GM12878 (cell line): ENCODE results near the gene KCNN1. TPM values are rescaled to one million over a fixed set of nuclear protein-coding genes. Genes with fewer than 3 reads are reported as not detected.

Experiments used
- CREM ChIP-seq: IDR thresholded peaks from 2 replicates; pipeline ENCODE4 v1.6.1; 2014; ENCODE audit warnings: antibody characterized with exemption, low read depth
- ESRRA ChIP-seq: IDR thresholded peaks from 2 replicates; pipeline ENCODE4 v1.6.1; 2012; ENCODE audit warnings: mild to moderate bottlenecking, low read length, improper control_type of control experiment
- KAT2A ChIP-seq: conservative IDR thresholded peaks from 2 replicates; pipeline ENCODE4 v1.6.1; 2011; ENCODE audit warnings: low read depth, low read length; ENCODE audit not compliant: control insufficient read depth
- MYC ChIP-seq: IDR thresholded peaks from 2 replicates; pipeline ENCODE4 v1.6.1; 2011; ENCODE audit warnings: mild to moderate bottlenecking, low read length, moderate library complexity, inconsistent platforms; ENCODE audit not compliant: insufficient read depth, insufficient replicate concordance, insufficient read length, severe bottlenecking
- PAX5 ChIP-seq: IDR thresholded peaks from 2 replicates; pipeline ENCODE4 v1.6.1; 2011; ENCODE audit warnings: low read depth, low read length, borderline replicate concordance
- RBBP5 ChIP-seq: fragments of 200-600 bp; sonication (generic); conservative IDR thresholded peaks from 2 replicates; pipeline ENCODE4 v1.6.1; 2016
- SMC3 ChIP-seq: IDR thresholded peaks from 2 replicates; pipeline ENCODE4 v1.6.1; 2011; ENCODE audit warnings: low read length, improper control_type of control experiment, borderline replicate concordance
- ZBED1 ChIP-seq: IDR thresholded peaks from 2 replicates; pipeline ENCODE4 v1.6.1; 2016; ENCODE audit warnings: borderline replicate concordance
- ZNF384 ChIP-seq: IDR thresholded peaks from 2 replicates; pipeline ENCODE4 v1.6.1; 2012; ENCODE audit warnings: low read depth, mild to moderate bottlenecking, low read length, improper control_type of control experiment, borderline replicate concordance
- polyA plus RNA-seq, 11 experiments: library from polyadenylated mRNA; depleted of rRNA in 4 of 11; unstranded in 6 of 11; stranded (reverse) in 5 of 11; fragments of >200 nt; fragmentation: Nextera tagmentation in 4 of 11; fragmentation: Illumina TruSeq in 1 of 11; extraction: Ambion mirVana in 4 of 11; extraction: Trizol in 1 of 11; gene quantifications; 1 replicate in 1 of 11; 2 replicates in 10 of 11; pipeline versions ENCODE4 v1.2.1 to v1.2.3, GENCODE V29; 2011 to 2016; ENCODE audit warnings: inconsistent platforms in 2 of 11, missing spikeins in 2 of 11, low read depth in 1 of 11
- total RNA-seq, 4 experiments: library from RNA; depleted of rRNA in 3 of 4; stranded (reverse); fragments of >200 nt in 3 of 4; fragmentation: Illumina TruSeq in 1 of 4; extraction: Trizol in 1 of 4; gene quantifications; 2 replicates each; pipeline versions ENCODE4 v1.2.1 to v1.2.3, GENCODE V29; 2013 to 2021
- TF ChIP-seq, protein P1 (sequence below): fragments of 450-650 bp; IDR thresholded peaks from 2 replicates; pipeline ENCODE4 v1.6.1; 2017; ENCODE audit warnings: borderline replicate concordance
- TF ChIP-seq, protein P2 (sequence below): IDR thresholded peaks from 2 replicates; pipeline ENCODE4 v1.6.1; 2012; ENCODE audit warnings: low read length, inconsistent platforms
- TF ChIP-seq, protein P3 (sequence below): fragments of 450-650 bp; IDR thresholded peaks from 2 replicates; pipeline ENCODE4 v1.6.1; 2017; ENCODE audit warnings: mild to moderate bottlenecking, moderate library complexity
- TF ChIP-seq, protein P4 (sequence below): fragments of 450-650 bp; formaldehyde crosslinking; IDR thresholded peaks from 2 replicates; pipeline ENCODE4 v1.4.0; 2020; ENCODE audit warnings: mild to moderate bottlenecking, moderate library complexity
- TF ChIP-seq, protein P5 (sequence below): fragments of 150-350 bp; IDR thresholded peaks from 2 replicates; pipeline ENCODE4 v1.6.1; 2016; ENCODE audit warnings: low read depth, low read length

Gene KCNN1
- total and polyA plus RNA-seq, 10 of the 15 experiments (the other 5 are each of a cell fraction or from before 2014, with no cell fraction given), result 0.02 to 0.95 (median 0.16) TPM; not detected in 1

DNA sequence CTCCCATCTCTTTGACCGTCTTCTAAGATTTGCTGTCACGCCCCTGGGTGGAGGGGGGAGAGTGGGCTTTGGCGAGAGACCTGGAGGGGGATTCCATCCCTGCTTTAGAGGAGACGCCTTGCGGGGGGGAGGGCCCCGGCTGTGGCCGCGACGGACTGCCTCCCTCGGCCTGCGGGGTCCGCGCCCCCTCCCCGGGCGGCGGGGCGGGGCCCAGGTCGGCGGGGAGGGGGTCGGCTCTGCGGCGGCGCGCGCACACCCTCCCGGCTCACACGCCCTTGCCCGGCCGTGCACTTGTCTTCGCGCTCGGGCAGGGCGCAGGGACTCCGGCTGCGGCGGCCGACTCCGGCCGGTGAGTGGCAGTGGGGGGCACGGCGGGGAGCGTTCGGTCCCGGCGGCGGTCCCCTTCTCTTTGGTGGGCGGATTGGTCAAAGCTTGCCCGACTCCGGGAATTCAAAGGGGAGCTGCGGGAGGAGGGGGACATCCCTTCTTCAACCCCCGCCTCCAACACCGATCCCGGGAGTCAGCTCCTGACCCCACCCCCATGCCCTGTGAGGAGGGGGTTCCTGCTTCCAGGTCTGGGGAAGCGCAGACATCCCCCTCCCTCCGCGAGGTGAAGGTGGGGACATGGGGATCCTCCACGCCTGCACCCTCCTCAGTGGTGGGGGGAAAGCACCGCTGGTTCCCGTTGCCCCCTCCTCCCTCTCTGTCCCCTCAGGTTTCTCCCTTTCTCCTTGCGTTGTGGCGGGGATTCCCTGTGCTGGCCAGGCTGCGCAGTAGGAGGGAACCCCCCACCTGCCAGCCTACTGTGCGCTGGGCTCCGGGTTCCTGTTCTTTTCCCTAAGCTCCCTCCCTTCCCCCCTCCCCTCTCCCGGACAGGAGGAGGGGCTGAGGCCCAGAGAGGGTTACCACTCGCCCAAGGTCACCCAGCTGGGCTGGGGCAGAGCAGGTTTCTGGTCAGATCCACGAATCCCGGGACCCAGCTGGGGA lies 14.6 kb upstream of the KCNN1 start (continued):
- TF ChIP-seq MYC (no peak), KAT2A (no peak), ESRRA (no peak), RBBP5 (no peak), ZNF384 (no peak), ZBED1 (no peak), CREM (no peak), PAX5 (no peak), SMC3 (no peak)
- TF ChIP-seq, protein P1, sequence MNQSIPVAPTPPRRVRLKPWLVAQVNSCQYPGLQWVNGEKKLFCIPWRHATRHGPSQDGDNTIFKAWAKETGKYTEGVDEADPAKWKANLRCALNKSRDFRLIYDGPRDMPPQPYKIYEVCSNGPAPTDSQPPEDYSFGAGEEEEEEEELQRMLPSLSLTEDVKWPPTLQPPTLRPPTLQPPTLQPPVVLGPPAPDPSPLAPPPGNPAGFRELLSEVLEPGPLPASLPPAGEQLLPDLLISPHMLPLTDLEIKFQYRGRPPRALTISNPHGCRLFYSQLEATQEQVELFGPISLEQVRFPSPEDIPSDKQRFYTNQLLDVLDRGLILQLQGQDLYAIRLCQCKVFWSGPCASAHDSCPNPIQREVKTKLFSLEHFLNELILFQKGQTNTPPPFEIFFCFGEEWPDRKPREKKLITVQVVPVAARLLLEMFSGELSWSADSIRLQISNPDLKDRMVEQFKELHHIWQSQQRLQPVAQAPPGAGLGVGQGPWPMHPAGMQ, result no peak
- TF ChIP-seq, protein P2, sequence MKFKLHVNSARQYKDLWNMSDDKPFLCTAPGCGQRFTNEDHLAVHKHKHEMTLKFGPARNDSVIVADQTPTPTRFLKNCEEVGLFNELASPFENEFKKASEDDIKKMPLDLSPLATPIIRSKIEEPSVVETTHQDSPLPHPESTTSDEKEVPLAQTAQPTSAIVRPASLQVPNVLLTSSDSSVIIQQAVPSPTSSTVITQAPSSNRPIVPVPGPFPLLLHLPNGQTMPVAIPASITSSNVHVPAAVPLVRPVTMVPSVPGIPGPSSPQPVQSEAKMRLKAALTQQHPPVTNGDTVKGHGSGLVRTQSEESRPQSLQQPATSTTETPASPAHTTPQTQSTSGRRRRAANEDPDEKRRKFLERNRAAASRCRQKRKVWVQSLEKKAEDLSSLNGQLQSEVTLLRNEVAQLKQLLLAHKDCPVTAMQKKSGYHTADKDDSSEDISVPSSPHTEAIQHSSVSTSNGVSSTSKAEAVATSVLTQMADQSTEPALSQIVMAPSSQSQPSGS, result no peak
- TF ChIP-seq, protein P3, sequence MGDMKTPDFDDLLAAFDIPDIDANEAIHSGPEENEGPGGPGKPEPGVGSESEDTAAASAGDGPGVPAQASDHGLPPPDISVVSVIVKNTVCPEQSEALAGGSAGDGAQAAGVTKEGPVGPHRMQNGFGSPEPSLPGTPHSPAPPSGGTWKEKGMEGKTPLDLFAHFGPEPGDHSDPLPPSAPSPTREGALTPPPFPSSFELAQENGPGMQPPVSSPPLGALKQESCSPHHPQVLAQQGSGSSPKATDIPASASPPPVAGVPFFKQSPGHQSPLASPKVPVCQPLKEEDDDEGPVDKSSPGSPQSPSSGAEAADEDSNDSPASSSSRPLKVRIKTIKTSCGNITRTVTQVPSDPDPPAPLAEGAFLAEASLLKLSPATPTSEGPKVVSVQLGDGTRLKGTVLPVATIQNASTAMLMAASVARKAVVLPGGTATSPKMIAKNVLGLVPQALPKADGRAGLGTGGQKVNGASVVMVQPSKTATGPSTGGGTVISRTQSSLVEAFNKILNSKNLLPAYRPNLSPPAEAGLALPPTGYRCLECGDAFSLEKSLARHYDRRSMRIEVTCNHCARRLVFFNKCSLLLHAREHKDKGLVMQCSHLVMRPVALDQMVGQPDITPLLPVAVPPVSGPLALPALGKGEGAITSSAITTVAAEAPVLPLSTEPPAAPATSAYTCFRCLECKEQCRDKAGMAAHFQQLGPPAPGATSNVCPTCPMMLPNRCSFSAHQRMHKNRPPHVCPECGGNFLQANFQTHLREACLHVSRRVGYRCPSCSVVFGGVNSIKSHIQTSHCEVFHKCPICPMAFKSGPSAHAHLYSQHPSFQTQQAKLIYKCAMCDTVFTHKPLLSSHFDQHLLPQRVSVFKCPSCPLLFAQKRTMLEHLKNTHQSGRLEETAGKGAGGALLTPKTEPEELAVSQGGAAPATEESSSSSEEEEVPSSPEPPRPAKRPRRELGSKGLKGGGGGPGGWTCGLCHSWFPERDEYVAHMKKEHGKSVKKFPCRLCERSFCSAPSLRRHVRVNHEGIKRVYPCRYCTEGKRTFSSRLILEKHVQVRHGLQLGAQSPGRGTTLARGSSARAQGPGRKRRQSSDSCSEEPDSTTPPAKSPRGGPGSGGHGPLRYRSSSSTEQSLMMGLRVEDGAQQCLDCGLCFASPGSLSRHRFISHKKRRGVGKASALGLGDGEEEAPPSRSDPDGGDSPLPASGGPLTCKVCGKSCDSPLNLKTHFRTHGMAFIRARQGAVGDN, result 0 out of 2 replicates have a peak, but pooled peaks have one; percentile 55
- TF ChIP-seq, protein P4, sequence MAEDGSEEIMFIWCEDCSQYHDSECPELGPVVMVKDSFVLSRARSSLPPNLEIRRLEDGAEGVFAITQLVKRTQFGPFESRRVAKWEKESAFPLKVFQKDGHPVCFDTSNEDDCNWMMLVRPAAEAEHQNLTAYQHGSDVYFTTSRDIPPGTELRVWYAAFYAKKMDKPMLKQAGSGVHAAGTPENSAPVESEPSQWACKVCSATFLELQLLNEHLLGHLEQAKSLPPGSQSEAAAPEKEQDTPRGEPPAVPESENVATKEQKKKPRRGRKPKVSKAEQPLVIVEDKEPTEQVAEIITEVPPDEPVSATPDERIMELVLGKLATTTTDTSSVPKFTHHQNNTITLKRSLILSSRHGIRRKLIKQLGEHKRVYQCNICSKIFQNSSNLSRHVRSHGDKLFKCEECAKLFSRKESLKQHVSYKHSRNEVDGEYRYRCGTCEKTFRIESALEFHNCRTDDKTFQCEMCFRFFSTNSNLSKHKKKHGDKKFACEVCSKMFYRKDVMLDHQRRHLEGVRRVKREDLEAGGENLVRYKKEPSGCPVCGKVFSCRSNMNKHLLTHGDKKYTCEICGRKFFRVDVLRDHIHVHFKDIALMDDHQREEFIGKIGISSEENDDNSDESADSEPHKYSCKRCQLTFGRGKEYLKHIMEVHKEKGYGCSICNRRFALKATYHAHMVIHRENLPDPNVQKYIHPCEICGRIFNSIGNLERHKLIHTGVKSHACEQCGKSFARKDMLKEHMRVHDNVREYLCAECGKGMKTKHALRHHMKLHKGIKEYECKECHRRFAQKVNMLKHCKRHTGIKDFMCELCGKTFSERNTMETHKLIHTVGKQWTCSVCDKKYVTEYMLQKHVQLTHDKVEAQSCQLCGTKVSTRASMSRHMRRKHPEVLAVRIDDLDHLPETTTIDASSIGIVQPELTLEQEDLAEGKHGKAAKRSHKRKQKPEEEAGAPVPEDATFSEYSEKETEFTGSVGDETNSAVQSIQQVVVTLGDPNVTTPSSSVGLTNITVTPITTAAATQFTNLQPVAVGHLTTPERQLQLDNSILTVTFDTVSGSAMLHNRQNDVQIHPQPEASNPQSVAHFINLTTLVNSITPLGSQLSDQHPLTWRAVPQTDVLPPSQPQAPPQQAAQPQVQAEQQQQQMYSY (CRISPR knock-in tag), result no peak
- TF ChIP-seq, protein P5, sequence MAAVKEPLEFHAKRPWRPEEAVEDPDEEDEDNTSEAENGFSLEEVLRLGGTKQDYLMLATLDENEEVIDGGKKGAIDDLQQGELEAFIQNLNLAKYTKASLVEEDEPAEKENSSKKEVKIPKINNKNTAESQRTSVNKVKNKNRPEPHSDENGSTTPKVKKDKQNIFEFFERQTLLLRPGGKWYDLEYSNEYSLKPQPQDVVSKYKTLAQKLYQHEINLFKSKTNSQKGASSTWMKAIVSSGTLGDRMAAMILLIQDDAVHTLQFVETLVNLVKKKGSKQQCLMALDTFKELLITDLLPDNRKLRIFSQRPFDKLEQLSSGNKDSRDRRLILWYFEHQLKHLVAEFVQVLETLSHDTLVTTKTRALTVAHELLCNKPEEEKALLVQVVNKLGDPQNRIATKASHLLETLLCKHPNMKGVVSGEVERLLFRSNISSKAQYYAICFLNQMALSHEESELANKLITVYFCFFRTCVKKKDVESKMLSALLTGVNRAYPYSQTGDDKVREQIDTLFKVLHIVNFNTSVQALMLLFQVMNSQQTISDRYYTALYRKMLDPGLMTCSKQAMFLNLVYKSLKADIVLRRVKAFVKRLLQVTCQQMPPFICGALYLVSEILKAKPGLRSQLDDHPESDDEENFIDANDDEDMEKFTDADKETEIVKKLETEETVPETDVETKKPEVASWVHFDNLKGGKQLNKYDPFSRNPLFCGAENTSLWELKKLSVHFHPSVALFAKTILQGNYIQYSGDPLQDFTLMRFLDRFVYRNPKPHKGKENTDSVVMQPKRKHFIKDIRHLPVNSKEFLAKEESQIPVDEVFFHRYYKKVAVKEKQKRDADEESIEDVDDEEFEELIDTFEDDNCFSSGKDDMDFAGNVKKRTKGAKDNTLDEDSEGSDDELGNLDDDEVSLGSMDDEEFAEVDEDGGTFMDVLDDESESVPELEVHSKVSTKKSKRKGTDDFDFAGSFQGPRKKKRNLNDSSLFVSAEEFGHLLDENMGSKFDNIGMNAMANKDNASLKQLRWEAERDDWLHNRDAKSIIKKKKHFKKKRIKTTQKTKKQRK, result no peak
